Choroid plexus epithelial cell (primary cell): ENCODE results near the gene TULP1.

ENCODE experiments used
- DNase-seq: peaks from one replicate; pipeline ENCODE4 v3.0.0-alpha.2; 2010; ENCODE audit warnings: low read depth
- H3K4me3 ChIP-seq: 2 replicates; pipeline ENCODE4 v1.5.1; 2011; ENCODE audit warnings: low read depth, mild to moderate bottlenecking, control low read depth, low read length, moderate library complexity
- TF ChIP-seq, protein P1 (sequence below): conservative IDR thresholded peaks from 2 replicates; pipeline ENCODE4 v1.5.1; 2011; ENCODE audit warnings: low read depth, mild to moderate bottlenecking, control low read depth, inconsistent platforms, low read length, moderate library complexity

TULP1 gene

DNA sequence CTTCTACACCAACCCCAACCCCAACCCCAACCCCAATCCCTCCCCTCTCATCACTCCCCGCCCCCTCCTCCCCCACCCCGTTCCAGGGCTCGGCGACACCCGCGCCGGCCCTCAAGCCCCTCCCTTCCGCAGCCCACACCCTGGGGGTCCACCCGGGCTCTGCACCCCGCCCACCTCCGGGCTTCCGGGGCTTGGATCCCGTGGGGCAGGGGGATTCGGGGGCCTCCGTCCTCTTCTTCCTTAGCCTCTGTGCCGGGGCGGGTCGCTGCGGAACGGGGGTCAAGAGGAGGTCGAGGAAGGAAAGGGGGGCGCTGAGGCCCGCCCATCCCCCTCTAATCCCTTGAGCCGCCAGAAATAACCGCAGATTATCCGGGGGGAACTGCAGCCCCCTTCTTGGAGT, 690 bp downstream of the TULP1 start:
- TF ChIP-seq, protein P1, sequence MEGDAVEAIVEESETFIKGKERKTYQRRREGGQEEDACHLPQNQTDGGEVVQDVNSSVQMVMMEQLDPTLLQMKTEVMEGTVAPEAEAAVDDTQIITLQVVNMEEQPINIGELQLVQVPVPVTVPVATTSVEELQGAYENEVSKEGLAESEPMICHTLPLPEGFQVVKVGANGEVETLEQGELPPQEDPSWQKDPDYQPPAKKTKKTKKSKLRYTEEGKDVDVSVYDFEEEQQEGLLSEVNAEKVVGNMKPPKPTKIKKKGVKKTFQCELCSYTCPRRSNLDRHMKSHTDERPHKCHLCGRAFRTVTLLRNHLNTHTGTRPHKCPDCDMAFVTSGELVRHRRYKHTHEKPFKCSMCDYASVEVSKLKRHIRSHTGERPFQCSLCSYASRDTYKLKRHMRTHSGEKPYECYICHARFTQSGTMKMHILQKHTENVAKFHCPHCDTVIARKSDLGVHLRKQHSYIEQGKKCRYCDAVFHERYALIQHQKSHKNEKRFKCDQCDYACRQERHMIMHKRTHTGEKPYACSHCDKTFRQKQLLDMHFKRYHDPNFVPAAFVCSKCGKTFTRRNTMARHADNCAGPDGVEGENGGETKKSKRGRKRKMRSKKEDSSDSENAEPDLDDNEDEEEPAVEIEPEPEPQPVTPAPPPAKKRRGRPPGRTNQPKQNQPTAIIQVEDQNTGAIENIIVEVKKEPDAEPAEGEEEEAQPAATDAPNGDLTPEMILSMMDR, result no peak
- DNase-seq, result no peak
- no peak overlapping the region for H3K4me3 ChIP-seq

GRCh38 chr6:35511562-35511941, 1.1 kb downstream of the TULP1 start:
- TF ChIP-seq, protein P1, result no peak
- H3K4me3 ChIP-seq, result peak overlapping the region; percentile 14
- no peak for DNase-seq

GRCh38 chr6:35510916-35511561, 1.7 kb downstream of the TULP1 start:
- TF ChIP-seq, protein P1, result no peak
- no peak overlapping the region for H3K4me3 ChIP-seq
- DNase-seq, result no peak

GRCh38 chr6:35508542-35508941, 4.2 kb downstream of the TULP1 start:
- TF ChIP-seq, protein P1, result no peak
- DNase-seq, result no peak
- H3K4me3 ChIP-seq, result no peak overlapping the region

GRCh38 chr6:35508027-35508426, 4.7 kb downstream of the TULP1 start:
- TF ChIP-seq, protein P1, result no peak
- DNase-seq, result no peak
- H3K4me3 ChIP-seq, result no peak overlapping the region

DNA sequence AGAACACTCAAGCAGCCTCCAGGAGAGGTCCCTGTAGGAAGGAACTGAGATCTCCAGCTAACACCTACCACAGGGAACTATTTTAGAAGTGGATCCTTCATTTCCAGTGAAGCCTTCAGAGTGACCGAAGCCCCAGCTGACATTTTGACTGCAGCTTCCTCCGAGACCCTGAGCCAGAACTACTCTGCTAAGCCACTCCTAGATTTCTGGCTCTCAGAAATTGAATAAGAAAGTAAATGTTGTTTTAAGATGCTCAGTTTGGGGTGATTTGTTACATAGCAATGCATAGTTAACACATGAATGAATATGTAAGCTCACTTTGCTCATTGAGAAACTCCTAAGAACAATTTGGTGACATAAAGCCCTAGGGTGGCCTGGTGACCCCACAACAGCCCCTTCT, 5.5 kb downstream of the TULP1 start:
- TF ChIP-seq, protein P1, result no peak
- DNase-seq, result no peak
- H3K4me3 ChIP-seq, result no peak overlapping the region

- no peak overlapping the region for H3K4me3 ChIP-seq
- TF ChIP-seq, protein P1, result no peak
- no peak for DNase-seq
Observed at GRCh38 chr6:35506536-35506935, 6.2 kb downstream of the TULP1 start.
